Type B pancreatic cell (in vitro differentiated cells): Measurements from ENCODE around the gene GPSM3. TPM values are rescaled to one million over a fixed set of nuclear protein-coding genes. Genes with fewer than 3 reads are reported as not detected.

Experiments
- DNase-seq: peaks from one replicate; pipeline ENCODE4 v3.0.0; 2021; ENCODE audit warnings: mixed read lengths; ENCODE audit not compliant: unreplicated experiment; ENCODE audit errors: extremely low spot score
- H3K27ac Mint-ChIP-seq: 2 replicates; pipeline ENCODE4 v1.8.0; 2021; ENCODE audit warnings: mild to moderate bottlenecking, mixed read lengths
- H3K27me3 Mint-ChIP-seq: 2 replicates; pipeline ENCODE4 v1.8.0; 2021; ENCODE audit warnings: mixed read lengths
- H3K36me3 Mint-ChIP-seq: 2 replicates; pipeline ENCODE4 v1.8.0; 2021; ENCODE audit warnings: mixed read lengths
- H3K4me1 Mint-ChIP-seq: one replicate; pipeline ENCODE4 v1.8.0; 2021; ENCODE audit warnings: mixed read lengths; ENCODE audit not compliant: unreplicated experiment
- H3K4me3 Mint-ChIP-seq: 2 replicates; pipeline ENCODE4 v1.8.0; 2021; ENCODE audit warnings: mild to moderate bottlenecking, mixed read lengths
- H3K9me3 Mint-ChIP-seq: 2 replicates; pipeline ENCODE4 v1.8.0; 2021; ENCODE audit warnings: mixed read lengths
- total RNA-seq: library from RNA; stranded (reverse); gene quantifications from 2 replicates; pipeline ENCODE4 v1.2.1, GENCODE V29; 2021; ENCODE audit warnings: low replicate concordance
- TF ChIP-seq, protein P1 (sequence below): fragments of 200-600 bp; sonication (generic); conservative IDR thresholded peaks from 2 replicates; pipeline ENCODE4 v1.5.0; 2021; ENCODE audit warnings: antibody characterized with exemption, mild to moderate bottlenecking

GPSM3 gene
- total RNA-seq, 1 donor from 2014 or later, result 3.3 TPM

DNA sequence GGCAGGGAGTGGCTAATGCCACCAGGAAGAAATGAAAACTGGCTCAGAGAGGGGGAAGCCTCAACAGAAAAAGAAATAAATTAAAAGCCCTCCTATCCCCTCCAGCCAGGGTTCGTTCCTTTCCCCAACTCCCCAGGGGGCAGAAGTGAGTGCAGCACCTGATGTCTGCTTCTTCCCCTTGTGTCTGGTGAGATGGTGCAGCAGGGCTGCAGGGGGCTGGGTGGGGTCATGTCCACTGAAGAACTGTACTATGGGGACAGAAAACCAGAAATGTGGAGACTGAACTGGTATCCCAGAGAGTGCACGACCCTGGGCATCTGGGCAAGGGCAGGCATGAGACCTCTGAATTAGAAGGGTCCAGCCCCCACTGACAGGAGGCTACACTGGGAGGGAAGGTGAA, 24.1 kb downstream of the GPSM3 start:
- H3K9me3 Mint-ChIP-seq, result no peaks in the 10 kb centered on the region
- peaks cover 16% of the 10 kb centered on the region for H3K4me1 Mint-ChIP-seq
- H3K36me3 Mint-ChIP-seq, result peaks cover 34% of the 10 kb centered on the region
- no peak overlapping the region for H3K4me3 Mint-ChIP-seq
- peak overlapping the region; percentile 86 for H3K27ac Mint-ChIP-seq
- no peaks in the 10 kb centered on the region for H3K27me3 Mint-ChIP-seq
- TF ChIP-seq, protein P1, sequence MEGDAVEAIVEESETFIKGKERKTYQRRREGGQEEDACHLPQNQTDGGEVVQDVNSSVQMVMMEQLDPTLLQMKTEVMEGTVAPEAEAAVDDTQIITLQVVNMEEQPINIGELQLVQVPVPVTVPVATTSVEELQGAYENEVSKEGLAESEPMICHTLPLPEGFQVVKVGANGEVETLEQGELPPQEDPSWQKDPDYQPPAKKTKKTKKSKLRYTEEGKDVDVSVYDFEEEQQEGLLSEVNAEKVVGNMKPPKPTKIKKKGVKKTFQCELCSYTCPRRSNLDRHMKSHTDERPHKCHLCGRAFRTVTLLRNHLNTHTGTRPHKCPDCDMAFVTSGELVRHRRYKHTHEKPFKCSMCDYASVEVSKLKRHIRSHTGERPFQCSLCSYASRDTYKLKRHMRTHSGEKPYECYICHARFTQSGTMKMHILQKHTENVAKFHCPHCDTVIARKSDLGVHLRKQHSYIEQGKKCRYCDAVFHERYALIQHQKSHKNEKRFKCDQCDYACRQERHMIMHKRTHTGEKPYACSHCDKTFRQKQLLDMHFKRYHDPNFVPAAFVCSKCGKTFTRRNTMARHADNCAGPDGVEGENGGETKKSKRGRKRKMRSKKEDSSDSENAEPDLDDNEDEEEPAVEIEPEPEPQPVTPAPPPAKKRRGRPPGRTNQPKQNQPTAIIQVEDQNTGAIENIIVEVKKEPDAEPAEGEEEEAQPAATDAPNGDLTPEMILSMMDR, result no peak
- DNase-seq, result no peak

GRCh38 chr6:32167761-32168262, 24.6 kb downstream of the GPSM3 start:
- Mint-ChIP-seq H3K27me3 (no peaks in the 10 kb centered on the region), H3K4me3 (peak overlapping the region; percentile 41), H3K4me1 (peaks cover 12% of the 10 kb centered on the region), H3K36me3 (peaks cover 34% of the 10 kb centered on the region), H3K27ac (peak overlapping the region; percentile 86), H3K9me3 (no peaks in the 10 kb centered on the region)
- TF ChIP-seq, protein P1, result no peak
- no peak for DNase-seq

GRCh38 chr6:32167154-32167760, 25.2 kb downstream of the GPSM3 start:
- no peak for DNase-seq
- Mint-ChIP-seq H3K4me1 (peaks cover 8% of the 10 kb centered on the region), H3K27me3 (no peaks in the 10 kb centered on the region), H3K36me3 (peaks cover 34% of the 10 kb centered on the region), H3K9me3 (no peaks in the 10 kb centered on the region), H3K4me3 (peak overlapping the region; percentile 41), H3K27ac (peak overlapping the region; percentile 86)
- TF ChIP-seq, protein P1, result no peak

DNA sequence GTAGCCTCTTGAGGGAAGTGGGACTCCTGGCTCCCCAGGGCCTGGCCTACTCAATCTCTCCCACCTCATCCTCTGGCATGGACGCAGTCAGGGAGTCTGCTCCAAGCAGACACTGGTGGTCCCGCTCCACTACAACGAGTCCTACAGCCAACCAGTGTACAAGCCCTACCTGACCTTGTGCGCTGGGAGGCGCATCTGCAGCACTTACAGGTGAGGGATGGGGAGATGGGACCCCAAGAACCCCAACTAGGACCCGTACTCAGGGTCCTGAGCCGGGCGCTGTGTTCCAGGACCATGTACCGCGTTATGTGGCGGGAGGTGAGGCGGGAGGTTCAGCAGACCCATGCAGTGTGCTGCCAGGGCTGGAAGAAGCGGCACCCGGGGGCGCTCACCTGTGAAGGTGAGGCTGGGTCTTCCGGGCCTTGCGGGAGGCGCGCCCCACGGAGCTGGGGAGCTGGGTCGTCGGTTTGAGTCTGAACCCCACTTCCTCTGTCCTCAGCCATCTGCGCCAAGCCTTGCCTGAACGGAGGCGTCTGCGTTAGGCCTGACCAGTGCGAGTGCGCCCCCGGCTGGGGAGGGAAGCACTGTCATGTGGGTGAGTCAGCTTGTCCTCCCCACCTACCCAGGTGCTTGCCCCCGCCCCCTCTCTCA, 25.9 kb downstream of the GPSM3 start:
- no peaks in the 10 kb centered on the region for H3K9me3 Mint-ChIP-seq
- peaks cover 8% of the 10 kb centered on the region for H3K4me1 Mint-ChIP-seq
- H3K27me3 Mint-ChIP-seq, result no peaks in the 10 kb centered on the region
- no peak overlapping the region for H3K27ac Mint-ChIP-seq
- DNase-seq, result no peak
- no peak overlapping the region for H3K4me3 Mint-ChIP-seq
- TF ChIP-seq, protein P1, result no peak
- peaks cover 34% of the 10 kb centered on the region for H3K36me3 Mint-ChIP-seq

- Mint-ChIP-seq H3K4me3 (no peak within 1 kb of the TSS), H3K36me3 (peaks cover 19% of the 10 kb centered on the region), H3K4me1 (peaks cover 8% of the 10 kb centered on the region), H3K27ac (no peak within 1 kb of the TSS), H3K9me3 (no peaks in the 10 kb centered on the region), H3K27me3 (no peaks in the 10 kb centered on the region)
- DNase-seq, result no peak
- TF ChIP-seq, protein P1, result no peak
Measured at GRCh38 chr6:32164295-32164694, 28.1 kb downstream of the GPSM3 start, which contains the start of gene EGFL8. EGFL8 (plus strand) TSS chr6:32164595; CDS start chr6:32166166, 1,571 bp downstream.
